HepG2 (cell line): ENCODE measurements around the gene ZXDC. TPM values are rescaled to one million over a fixed set of nuclear protein-coding genes. Genes with fewer than 3 reads are reported as not detected.

Experiments used
- BRCA1 ChIP-seq: sonication (generic); formaldehyde crosslinking; IDR thresholded peaks from 2 replicates; pipeline ENCODE4 v1.4.0; 2020; ENCODE audit warnings: missing genetic modification reagents
- ELF4 ChIP-seq: sonication (generic); formaldehyde crosslinking; IDR thresholded peaks from 2 replicates; pipeline ENCODE4 v1.5.0; 2020; ENCODE audit warnings: missing genetic modification reagents, mild to moderate bottlenecking, moderate library complexity, borderline replicate concordance
- FOXC1 ChIP-seq: sonication (generic); formaldehyde crosslinking; IDR thresholded peaks from 2 replicates; pipeline ENCODE4 v1.8.0; 2022; ENCODE audit warnings: mild to moderate bottlenecking, missing genetic modification reagents, borderline replicate concordance
- MZF1 ChIP-seq: sonication (generic); formaldehyde crosslinking; IDR thresholded peaks from 2 replicates; pipeline ENCODE4 v1.8.1; 2023; ENCODE audit warnings: mild to moderate bottlenecking, missing genetic modification reagents, borderline replicate concordance
- NFYB ChIP-seq: sonication (generic); formaldehyde crosslinking; IDR thresholded peaks from 2 replicates; pipeline ENCODE4 v1.4.0; 2020; ENCODE audit warnings: missing genetic modification reagents
- POLR2A ChIP-seq, 2 experiments: IDR thresholded peaks; 2 replicates each; pipeline ENCODE4 v1.6.1; 2011; ENCODE audit warnings: low read depth in 2 of 2, low read length in 2 of 2, mild to moderate bottlenecking in 1 of 2, moderate library complexity in 1 of 2; ENCODE audit not compliant: insufficient read depth in 1 of 2
- RFX5 ChIP-seq: IDR thresholded peaks from 2 replicates; pipeline ENCODE4 v1.6.1; 2011; ENCODE audit warnings: low read depth, low read length, improper control_type of control experiment
- TOPORS ChIP-seq: sonication (generic); formaldehyde crosslinking; IDR thresholded peaks from 2 replicates; pipeline ENCODE4 v1.8.0; 2023; ENCODE audit warnings: mild to moderate bottlenecking, missing genetic modification reagents
- ZBTB20 ChIP-seq: sonication (generic); formaldehyde crosslinking; IDR thresholded peaks from 2 replicates; pipeline ENCODE4 v1.8.1; 2023; ENCODE audit warnings: missing genetic modification reagents, low read depth, mild to moderate bottlenecking, borderline replicate concordance
- ZNF121 ChIP-seq: sonication (generic); formaldehyde crosslinking; IDR thresholded peaks from 2 replicates; pipeline ENCODE4 v1.5.0; 2020; ENCODE audit warnings: mild to moderate bottlenecking, missing genetic modification reagents
- ZNF136 ChIP-seq: sonication (generic); formaldehyde crosslinking; IDR thresholded peaks from 2 replicates; pipeline ENCODE4 v1.8.1; 2022; ENCODE audit warnings: low read depth, mild to moderate bottlenecking, moderate library complexity, missing genetic modification reagents
- ZNF263 ChIP-seq: sonication (generic); formaldehyde crosslinking; IDR thresholded peaks from 2 replicates; pipeline ENCODE4 v1.4.0; 2020; ENCODE audit warnings: missing genetic modification reagents
- ZNF282 ChIP-seq: fragments of 450-650 bp; IDR thresholded peaks from 2 replicates; pipeline ENCODE4 v1.6.1; 2018; ENCODE audit not compliant: partially characterized antibody
- ZNF33B ChIP-seq: sonication (generic); formaldehyde crosslinking; IDR thresholded peaks from 2 replicates; pipeline ENCODE4 v1.5.1; 2020; ENCODE audit warnings: mild to moderate bottlenecking, missing genetic modification reagents
- ZNF441 ChIP-seq: sonication (generic); formaldehyde crosslinking; IDR thresholded peaks from 2 replicates; pipeline ENCODE4 v1.7.0; 2021; ENCODE audit warnings: missing genetic modification reagents, borderline replicate concordance
- ZNF570 ChIP-seq: sonication (generic); formaldehyde crosslinking; IDR thresholded peaks from 2 replicates; pipeline ENCODE4 v1.4.0; 2020; ENCODE audit warnings: mild to moderate bottlenecking, missing genetic modification reagents, borderline replicate concordance
- ZNF7 ChIP-seq: IDR thresholded peaks from 2 replicates; pipeline ENCODE4 v1.6.1; 2016; ENCODE audit warnings: missing biosample characterization, missing genetic modification reagents
- polyA plus RNA-seq, 8 experiments: library from polyadenylated mRNA; depleted of rRNA in 3 of 8; stranded (reverse) in 7 of 8; unstranded in 1 of 8; fragments of >200 nt; fragmentation: Illumina TruSeq in 4 of 8; extraction: Trizol in 4 of 8; gene quantifications; 2 replicates each; pipeline versions ENCODE4 v1.2.1 to v1.2.3, GENCODE V29; 2011 to 2016; ENCODE audit warnings: low read depth in 4 of 8, missing spikeins in 1 of 8, mixed read lengths in 1 of 8; ENCODE audit not compliant: insufficient read depth in 1 of 8
- total RNA-seq, 5 experiments: library from RNA; depleted of rRNA; stranded (reverse); fragments of >200 nt; fragmentation: Illumina TruSeq; extraction: Trizol; gene quantifications; 2 replicates each; pipeline ENCODE4 v1.2.3, GENCODE V29; 2016; ENCODE audit warnings: low read depth in 1 of 5
- TF ChIP-seq, protein P1 (sequence below): IDR thresholded peaks from 2 replicates; pipeline ENCODE4 v1.6.1; 2016; ENCODE audit warnings: missing compliant biosample characterization, missing genetic modification reagents, borderline replicate concordance
- TF ChIP-seq, protein P2 (sequence below): IDR thresholded peaks from 2 replicates; pipeline ENCODE4 v1.6.1; 2012; ENCODE audit warnings: inconsistent platforms
- TF ChIP-seq, protein P3 (sequence below): sonication (generic); formaldehyde crosslinking; IDR thresholded peaks from 2 replicates; pipeline ENCODE4 v1.8.0; 2022; ENCODE audit warnings: missing genetic modification reagents, mild to moderate bottlenecking, inconsistent platforms, borderline replicate concordance
- TF ChIP-seq, protein P4 (sequence below): IDR thresholded peaks from 2 replicates; pipeline ENCODE4 v1.6.1; 2016; ENCODE audit warnings: missing compliant biosample characterization, missing genetic modification reagents, borderline replicate concordance
- TF ChIP-seq, protein P5 (sequence below): sonication (generic); formaldehyde crosslinking; IDR thresholded peaks from 2 replicates; pipeline ENCODE4 v1.5.0; 2020; ENCODE audit warnings: missing genetic modification reagents

Gene ZXDC
- total and polyA plus RNA-seq, 2 of the 13 experiments (the other 11 are each of a cell fraction or from before 2014, with no cell fraction given) = 17.6 to 21.2 TPM

DNA sequence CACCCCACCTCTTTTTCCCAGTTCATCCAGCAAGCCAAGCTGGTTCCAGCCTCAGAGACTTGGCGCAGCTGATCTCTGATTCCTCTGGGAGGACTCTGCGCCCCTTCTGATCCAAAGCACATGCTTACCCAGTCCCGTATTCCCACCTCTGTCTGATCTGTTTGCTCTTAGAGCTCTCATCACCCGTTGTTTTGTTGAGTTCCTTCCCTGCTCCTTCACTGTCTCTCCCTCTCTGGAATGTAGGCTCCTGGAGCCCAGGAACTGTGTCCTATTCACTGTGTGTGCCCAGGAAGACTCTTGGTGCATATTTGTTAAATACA is 1.3 kb upstream of the ZXDC start (continued):
- TF ChIP-seq BRCA1 (no peak), RFX5 (no peak), ZNF263 (CRISPR knock-in tag) (peak; percentile 88), POLR2A (IDR thresholded peaks at IDR 0.05; ENCODE audit: insufficient read depth in 1 of 2, low read depth in 2 of 2, low read length in 2 of 2) (no peak), ZNF33B (CRISPR knock-in tag) (no peak), ZNF282 (no peak), ELF4 (no peak), TOPORS (CRISPR knock-in tag) (no peak), ZNF136 (CRISPR knock-in tag) (no peak), FOXC1 (CRISPR knock-in tag) (no peak), NFYB (CRISPR knock-in tag) (no peak), ZNF121 (CRISPR knock-in tag) (no peak), ZBTB20 (no peak), MZF1 (CRISPR knock-in tag) (no peak), ZNF7 (no peak), ZNF441 (CRISPR knock-in tag) (0 out of 2 replicates have a peak, but pooled peaks have one; percentile 3), ZNF570 (CRISPR knock-in tag) (no peak)
- TF ChIP-seq, protein P1, sequence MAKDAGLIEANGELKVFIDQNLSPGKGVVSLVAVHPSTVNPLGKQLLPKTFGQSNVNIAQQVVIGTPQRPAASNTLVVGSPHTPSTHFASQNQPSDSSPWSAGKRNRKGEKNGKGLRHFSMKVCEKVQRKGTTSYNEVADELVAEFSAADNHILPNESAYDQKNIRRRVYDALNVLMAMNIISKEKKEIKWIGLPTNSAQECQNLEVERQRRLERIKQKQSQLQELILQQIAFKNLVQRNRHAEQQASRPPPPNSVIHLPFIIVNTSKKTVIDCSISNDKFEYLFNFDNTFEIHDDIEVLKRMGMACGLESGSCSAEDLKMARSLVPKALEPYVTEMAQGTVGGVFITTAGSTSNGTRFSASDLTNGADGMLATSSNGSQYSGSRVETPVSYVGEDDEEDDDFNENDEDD = peak; percentile 36; the same call in 1 of the 2 replicates
- TF ChIP-seq, protein P2, sequence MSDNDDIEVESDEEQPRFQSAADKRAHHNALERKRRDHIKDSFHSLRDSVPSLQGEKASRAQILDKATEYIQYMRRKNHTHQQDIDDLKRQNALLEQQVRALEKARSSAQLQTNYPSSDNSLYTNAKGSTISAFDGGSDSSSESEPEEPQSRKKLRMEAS = peak; percentile 48; the same call in 1 of the 2 replicates
- TF ChIP-seq, protein P3, sequence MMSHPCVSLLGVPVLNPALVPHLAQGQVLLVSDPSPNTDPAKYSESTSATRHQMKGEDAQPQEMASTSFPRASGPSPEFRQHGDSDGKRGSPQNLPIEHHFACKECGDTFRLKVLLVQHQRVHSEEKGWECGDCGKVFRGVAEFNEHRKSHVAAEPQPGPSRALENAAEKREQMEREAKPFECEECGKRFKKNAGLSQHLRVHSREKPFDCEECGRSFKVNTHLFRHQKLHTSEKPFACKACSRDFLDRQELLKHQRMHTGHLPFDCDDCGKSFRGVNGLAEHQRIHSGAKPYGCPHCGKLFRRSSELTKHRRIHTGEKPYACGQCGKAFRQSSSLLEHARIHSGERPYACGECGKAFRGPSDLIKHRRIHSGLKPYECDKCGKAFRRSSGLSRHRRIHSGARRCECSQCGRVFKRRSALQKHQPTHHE (CRISPR knock-in tag) = no peak
- TF ChIP-seq, protein P4, sequence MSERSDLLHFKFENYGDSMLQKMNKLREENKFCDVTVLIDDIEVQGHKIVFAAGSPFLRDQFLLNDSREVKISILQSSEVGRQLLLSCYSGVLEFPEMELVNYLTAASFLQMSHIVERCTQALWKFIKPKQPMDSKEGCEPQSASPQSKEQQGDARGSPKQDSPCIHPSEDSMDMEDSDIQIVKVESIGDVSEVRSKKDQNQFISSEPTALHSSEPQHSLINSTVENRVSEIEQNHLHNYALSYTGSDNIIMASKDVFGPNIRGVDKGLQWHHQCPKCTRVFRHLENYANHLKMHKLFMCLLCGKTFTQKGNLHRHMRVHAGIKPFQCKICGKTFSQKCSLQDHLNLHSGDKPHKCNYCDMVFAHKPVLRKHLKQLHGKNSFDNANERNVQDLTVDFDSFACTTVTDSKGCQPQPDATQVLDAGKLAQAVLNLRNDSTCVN (CRISPR knock-in tag) = no peak
- TF ChIP-seq, protein P5, sequence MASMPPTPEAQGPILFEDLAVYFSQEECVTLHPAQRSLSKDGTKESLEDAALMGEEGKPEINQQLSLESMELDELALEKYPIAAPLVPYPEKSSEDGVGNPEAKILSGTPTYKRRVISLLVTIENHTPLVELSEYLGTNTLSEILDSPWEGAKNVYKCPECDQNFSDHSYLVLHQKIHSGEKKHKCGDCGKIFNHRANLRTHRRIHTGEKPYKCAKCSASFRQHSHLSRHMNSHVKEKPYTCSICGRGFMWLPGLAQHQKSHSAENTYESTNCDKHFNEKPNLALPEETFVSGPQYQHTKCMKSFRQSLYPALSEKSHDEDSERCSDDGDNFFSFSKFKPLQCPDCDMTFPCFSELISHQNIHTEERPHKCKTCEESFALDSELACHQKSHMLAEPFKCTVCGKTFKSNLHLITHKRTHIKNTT (CRISPR knock-in tag) = no peak
